22Rv1 (cell line): ENCODE results near the gene GAS7.

Experiments used
- ZFX ChIP-seq: fragments of 450-650 bp; IDR thresholded peaks from 2 replicates; pipeline ENCODE4 v1.6.1; 2017; ENCODE audit warnings: antibody characterized with exemption, borderline replicate concordance
- TF ChIP-seq, protein P1 (sequence below): fragments of 450-650 bp; IDR thresholded peaks from 2 replicates; pipeline ENCODE4 v1.5.1; 2017; ENCODE audit warnings: mild to moderate bottlenecking

DNA sequence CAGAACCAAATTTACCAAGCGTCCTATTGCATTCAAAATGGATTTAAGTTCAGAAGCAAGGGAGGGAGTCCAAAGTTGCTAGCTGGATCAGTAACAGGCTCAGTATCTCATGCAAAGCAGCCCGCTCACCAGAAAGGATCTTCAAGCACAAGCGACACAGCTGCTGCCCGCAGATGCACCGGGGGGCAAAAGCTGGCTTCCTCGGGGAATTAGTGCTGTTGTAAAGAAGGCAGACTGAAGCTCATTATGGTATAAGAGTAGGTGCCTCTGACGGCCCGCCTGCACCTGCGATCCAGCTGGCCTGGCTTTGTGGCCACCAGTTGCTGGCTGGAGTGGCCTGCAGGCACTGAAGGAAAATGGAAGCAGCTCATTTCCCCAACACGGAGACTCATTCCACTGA is 165.0 kb downstream of the GAS7 start:
- TF ChIP-seq, protein P1, sequence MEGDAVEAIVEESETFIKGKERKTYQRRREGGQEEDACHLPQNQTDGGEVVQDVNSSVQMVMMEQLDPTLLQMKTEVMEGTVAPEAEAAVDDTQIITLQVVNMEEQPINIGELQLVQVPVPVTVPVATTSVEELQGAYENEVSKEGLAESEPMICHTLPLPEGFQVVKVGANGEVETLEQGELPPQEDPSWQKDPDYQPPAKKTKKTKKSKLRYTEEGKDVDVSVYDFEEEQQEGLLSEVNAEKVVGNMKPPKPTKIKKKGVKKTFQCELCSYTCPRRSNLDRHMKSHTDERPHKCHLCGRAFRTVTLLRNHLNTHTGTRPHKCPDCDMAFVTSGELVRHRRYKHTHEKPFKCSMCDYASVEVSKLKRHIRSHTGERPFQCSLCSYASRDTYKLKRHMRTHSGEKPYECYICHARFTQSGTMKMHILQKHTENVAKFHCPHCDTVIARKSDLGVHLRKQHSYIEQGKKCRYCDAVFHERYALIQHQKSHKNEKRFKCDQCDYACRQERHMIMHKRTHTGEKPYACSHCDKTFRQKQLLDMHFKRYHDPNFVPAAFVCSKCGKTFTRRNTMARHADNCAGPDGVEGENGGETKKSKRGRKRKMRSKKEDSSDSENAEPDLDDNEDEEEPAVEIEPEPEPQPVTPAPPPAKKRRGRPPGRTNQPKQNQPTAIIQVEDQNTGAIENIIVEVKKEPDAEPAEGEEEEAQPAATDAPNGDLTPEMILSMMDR: no peak
- TF ChIP-seq ZFX: no peak
